Breast epithelium (tissue), 3 donors: ENCODE measurements around the gene PLA2G7.

Experiments
- CTCF ChIP-seq, 3 donors: fragments of 450-650 bp; IDR thresholded peaks; one replicate each; pipeline ENCODE4 v1.5.1; 2016 to 2017; ENCODE audit warnings: antibody characterized with exemption in 3 of 3, mild to moderate bottlenecking in 3 of 3, moderate library complexity in 3 of 3
- POLR2A ChIP-seq: fragments of 450-650 bp; IDR thresholded peaks from one replicate; pipeline ENCODE4 v1.6.1; 2016; ENCODE audit warnings: antibody characterized with exemption, mild to moderate bottlenecking, moderate library complexity
- POLR2AphosphoS5 ChIP-seq, 3 donors: sonication (generic); formaldehyde crosslinking; IDR thresholded peaks; one replicate each; pipeline ENCODE4 v1.6.1; 2017; ENCODE audit warnings: antibody characterized with exemption in 3 of 3

- no peak for TF ChIP-seq CTCF (IDR thresholded peaks at IDR 0.05)
- no peak for TF ChIP-seq POLR2A
- TF ChIP-seq POLR2AphosphoS5 (IDR thresholded peaks at IDR 0.05), result no peak
Observed at GRCh38 chr6:46756469-46757213, 21.5 kb upstream of the PLA2G7 start.
